Right lobe of liver (tissue), 6 donors: ENCODE results near the gene TMEM131. TPM values are rescaled to one million over a fixed set of nuclear protein-coding genes. Genes with fewer than 3 reads are reported as not detected.
"Not testable (repeated sequence)": the region's sequence is repeated elsewhere in the genome, so short reads cannot be mapped to it uniquely, and the experiment has no call there.

ENCODE experiments used
- ATAC-seq, 4 donors: fragments of 200-7000 bp; cut with Tn5 transposase; one replicate each; pipeline ENCODE4 v1.9.1; 2020; ENCODE audit warnings: mild to moderate bottlenecking in 4 of 4, moderate library complexity in 4 of 4
- DNase-seq, 3 donors: peaks; one replicate each; pipeline ENCODE4 v3.0.0-alpha.2; 2020
- H3K27ac ChIP-seq, 3 donors: fragments of 200-600 bp; one replicate each; pipeline ENCODE4 v1.8.0; 2022
- H3K27me3 ChIP-seq, 2 donors: fragments of 200-600 bp; one replicate each; pipeline ENCODE4 v1.8.0; 2022
- H3K36me3 ChIP-seq, 4 donors: fragments of 200-600 bp; sonication (generic) in 1 of 4; one replicate each; pipeline versions ENCODE4 v1.5.1 to v1.8.0; 2017 to 2022; ENCODE audit warnings: control low read depth in 1 of 4
- H3K4me1 ChIP-seq, 4 donors: fragments of 200-600 bp; sonication (generic) in 1 of 4; one replicate each; pipeline versions ENCODE4 v1.5.1 to v1.8.0; 2017 to 2022; ENCODE audit warnings: control low read depth in 1 of 4
- H3K4me3 ChIP-seq, 3 donors: fragments of 200-600 bp; one replicate each; pipeline ENCODE4 v1.8.0; 2022
- H3K9me3 ChIP-seq, 4 donors: fragments of 200-600 bp; sonication (generic) in 1 of 4; one replicate each; pipeline versions ENCODE4 v1.5.1 to v1.8.0; 2017 to 2022; ENCODE audit warnings: control low read depth in 1 of 4
- CTCF ChIP-seq, 4 donors: fragments of 200-600 bp in 3 of 4; fragments of 450-650 bp in 1 of 4; IDR thresholded peaks; one replicate each; pipeline versions ENCODE4 v1.5.1 to v1.8.0; 2016 to 2022; ENCODE audit warnings: antibody characterized with exemption in 4 of 4, mild to moderate bottlenecking in 2 of 4
- POLR2A ChIP-seq: fragments of 450-650 bp; IDR thresholded peaks from one replicate; pipeline ENCODE4 v1.6.1; 2017; ENCODE audit warnings: antibody characterized with exemption, mild to moderate bottlenecking
- WGBS: methylation state at CpG from one replicate; pipeline ENCODE4 v1.1.6; 2018; ENCODE audit warnings: low coverage, low lambda C conversion rate; ENCODE audit not compliant: insufficient coverage; ENCODE audit errors: missing lambda C conversion rate; 5-methylcytosine and 5-hydroxymethylcytosine counted together
- intact Hi-C, 2 donors: fragments of 100-400 bp; cut with DNase I; formaldehyde crosslinking; loops; one replicate each; pipeline versions ENCODE4 v1.11.2 to v1.14.1; 2022
- total RNA-seq, 6 experiments: library from RNA; depleted of rRNA in 2 of 6; stranded (reverse); fragments of >200 nt in 2 of 6; fragmentation: NEBNext Ultra II Directional in 3 of 6; extraction: Animal tissue kit (Norgen Biotek cat#: 25700) in 3 of 6; gene quantifications; one replicate each; pipeline versions ENCODE4 v1.1.0 to v1.2.4, GENCODE V29; 2016 to 2023
- donor health status: DM: no; HTN: yes; CAD: no.
- donor health status: DM: no; HTN: no; CAD: no.
- donor health status: DM: no; HTN: no; CAD: no.
- donor health status: DM: no; HTN: yes; CAD: no.
- donor health status: DM: no; HTN: yes; CAD: no.

The TMEM131 gene
- total RNA-seq, 6 experiments from 2014 or later: 14.8 to 34.0 (median 17.8) TPM

DNA sequence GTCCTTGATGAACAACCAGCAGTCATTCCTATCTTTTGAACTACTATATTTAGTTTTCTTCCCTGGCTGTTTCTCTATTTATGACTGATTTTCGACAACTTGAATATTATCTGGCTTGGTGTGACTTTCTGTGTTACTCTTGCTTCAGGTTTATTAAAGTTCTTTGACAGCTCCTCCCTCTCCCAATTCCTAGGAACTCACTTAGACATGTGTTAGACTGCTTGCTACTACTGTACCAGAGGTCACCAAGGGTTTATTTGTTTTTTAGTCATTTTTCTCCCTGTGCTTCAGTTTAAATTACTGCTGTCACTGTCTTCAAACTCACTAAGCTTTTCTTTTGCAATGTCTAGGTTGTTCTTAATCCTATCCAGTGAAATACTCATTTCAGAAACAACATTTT is 90.5 kb downstream of the TMEM131 start:
- TF ChIP-seq CTCF (IDR thresholded peaks at IDR 0.05) (no peak), POLR2A (no peak)
- Histone ChIP-seq H3K4me3 (no peak overlapping the region), H3K4me1 (no peaks in the 10 kb centered on the region), H3K36me3 (no peaks in the 10 kb centered on the region), H3K9me3 (no peaks in the 10 kb centered on the region), H3K27ac (no peak overlapping the region), H3K27me3 (no peaks in the 10 kb centered on the region)
- ATAC-seq (no peak), DNase-seq (no peak)
- WGBS: 86% methylated on average over 1 of the region's 1 CpG
- intact Hi-C loops: no loop called here

DNA sequence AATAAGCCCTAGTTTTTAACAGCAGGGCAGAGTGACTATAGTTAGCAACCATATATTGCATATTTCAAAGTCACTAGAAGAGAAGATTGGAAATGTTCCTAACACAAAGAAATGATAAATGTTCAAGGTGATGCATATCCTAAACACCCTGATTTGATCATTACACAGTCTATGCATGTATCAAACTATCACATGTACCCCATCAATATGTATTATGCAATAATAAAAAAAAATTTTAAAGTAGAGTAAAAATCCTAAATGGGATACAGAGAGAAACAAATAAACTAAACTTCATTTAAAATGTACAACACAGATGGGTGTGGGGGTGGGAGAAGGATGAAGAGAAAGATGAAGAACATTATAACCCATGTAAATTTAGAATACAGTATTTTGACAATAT is 93.9 kb downstream of the TMEM131 start:
- Histone ChIP-seq H3K36me3 (no peaks in the 10 kb centered on the region), H3K27ac (no peak overlapping the region), H3K4me1 (no peaks in the 10 kb centered on the region), H3K4me3 (no peak overlapping the region), H3K9me3 (no peaks in the 10 kb centered on the region), H3K27me3 (no peaks in the 10 kb centered on the region)
- DNase-seq (no peak), ATAC-seq (no peak)
- TF ChIP-seq CTCF (IDR thresholded peaks at IDR 0.05) (no peak), POLR2A (no peak)
- intact Hi-C loops: no loop called here

DNA sequence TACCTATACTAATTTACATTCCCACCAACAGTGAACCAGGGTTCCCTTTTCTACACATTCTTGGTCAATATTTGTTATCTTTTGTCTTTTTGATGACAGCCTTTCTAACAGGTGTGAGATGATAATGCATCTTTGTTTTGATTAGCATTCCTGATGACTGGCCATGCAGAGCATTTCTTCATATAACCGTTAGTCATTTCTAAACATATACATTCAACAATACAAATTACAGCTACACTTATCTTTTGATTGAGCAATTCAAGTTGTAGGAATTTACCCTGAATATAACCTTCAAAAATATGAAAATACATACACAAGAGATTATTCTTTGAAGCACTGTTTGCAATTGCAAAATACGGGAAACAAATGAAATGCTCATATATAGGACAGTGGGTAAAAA is 94.9 kb downstream of the TMEM131 start:
- TF ChIP-seq CTCF (IDR thresholded peaks at IDR 0.05): no peak
- TF ChIP-seq POLR2A: no peak
- no peaks in the 10 kb centered on the region for H3K36me3 ChIP-seq
- 90% methylated on average over 2 of the region's 2 CpGs for WGBS
- no peaks in the 10 kb centered on the region for H3K9me3 ChIP-seq
- H3K4me3 ChIP-seq: no peak overlapping the region
- ATAC-seq (no peak), DNase-seq (no peak)
- no peak overlapping the region for H3K27ac ChIP-seq
- intact Hi-C loops: no loop called here
- H3K4me1 ChIP-seq: no peaks in the 10 kb centered on the region
- no peaks in the 10 kb centered on the region for H3K27me3 ChIP-seq

- H3K36me3 ChIP-seq, H3K9me3 ChIP-seq, H3K4me1 ChIP-seq, ATAC-seq, intact Hi-C loops, H3K27me3 ChIP-seq, H3K4me3 ChIP-seq, H3K27ac ChIP-seq, DNase-seq: not testable (repeated sequence)
- WGBS: 100% methylated on average over 3 of the region's 4 CpGs
Measured at GRCh38 chr2:97893042-97893441, 102.7 kb downstream of the TMEM131 start.

DNA sequence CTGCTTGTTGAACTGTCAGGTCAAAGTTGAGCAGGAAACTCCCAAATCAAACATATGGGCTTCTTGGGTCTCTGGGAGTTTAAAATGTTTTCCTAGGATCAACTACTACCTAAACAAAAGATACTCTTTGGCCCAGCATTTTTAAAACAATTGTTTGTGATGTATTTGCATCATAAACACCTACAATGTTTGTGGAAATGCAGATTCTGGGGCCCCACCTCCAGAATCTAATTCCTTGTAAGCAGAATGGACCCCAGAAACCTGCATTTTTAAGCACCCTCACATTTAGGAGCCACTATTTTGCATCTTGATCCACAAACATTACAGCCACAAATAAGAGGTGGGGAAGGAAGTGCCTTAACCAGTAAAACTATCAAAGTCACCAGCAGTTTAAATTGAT is 104.1 kb downstream of the TMEM131 start:
- Histone ChIP-seq H3K27me3 (no peaks in the 10 kb centered on the region), H3K9me3 (no peaks in the 10 kb centered on the region), H3K4me3 (no peak overlapping the region), H3K4me1 (no peaks in the 10 kb centered on the region), H3K27ac (no peak overlapping the region), H3K36me3 (peaks cover 0 to 4% (median 0%) of the 10 kb centered on the region in 4 donors)
- intact Hi-C loops: no loop called here
- TF ChIP-seq CTCF (IDR thresholded peaks at IDR 0.05) (no peak), POLR2A (no peak)
- DNase-seq (no peak), ATAC-seq (no peak)
